Astrocyte (in vitro differentiated cells and primary cell): ENCODE data around the gene MIOX. TPM values are rescaled to one million over a fixed set of nuclear protein-coding genes. Genes with fewer than 3 reads are reported as not detected.

Source experiments
- DNase-seq: peaks from one replicate; pipeline ENCODE4 v3.0.0-alpha.2; 2010; ENCODE audit warnings: low read depth
- FAIRE-seq: peaks from 2 replicates; lab custom pipeline; 2011; peaks lifted over from hg19 to GRCh38; lab: Jason Lieb, UNC
- H2AFZ ChIP-seq: 2 replicates; pipeline ENCODE4 v1.6.0; 2012; ENCODE audit warnings: low read depth, low read length, inconsistent platforms
- H3K27ac ChIP-seq: 2 replicates; pipeline ENCODE4 v1.5.1; 2011; ENCODE audit warnings: low read depth, low read length, inconsistent platforms
- H3K27me3 ChIP-seq: 2 replicates; pipeline ENCODE4 v1.6.0; 2011; ENCODE audit warnings: low read length, inconsistent platforms; ENCODE audit not compliant: insufficient read depth
- H3K36me3 ChIP-seq: 2 replicates; pipeline ENCODE4 v1.5.1; 2011; ENCODE audit warnings: low read length, inconsistent platforms; ENCODE audit not compliant: insufficient read depth
- H3K4me1 ChIP-seq: 2 replicates; pipeline ENCODE4 v1.5.1; 2011; ENCODE audit warnings: low read length, inconsistent platforms; ENCODE audit not compliant: insufficient read depth
- H3K4me2 ChIP-seq: 2 replicates; pipeline ENCODE4 v1.6.0; 2012; ENCODE audit warnings: low read length, inconsistent platforms
- H3K4me3 ChIP-seq: 2 replicates; pipeline ENCODE4 v1.5.1; 2011; ENCODE audit warnings: low read depth, mild to moderate bottlenecking, low read length, inconsistent platforms; ENCODE audit not compliant: insufficient read depth
- H3K79me2 ChIP-seq: 2 replicates; pipeline ENCODE4 v1.6.0; 2012; ENCODE audit warnings: mild to moderate bottlenecking, low read length, inconsistent platforms; ENCODE audit not compliant: insufficient read depth
- H3K9ac ChIP-seq: 2 replicates; pipeline ENCODE4 v1.6.0; 2012; ENCODE audit warnings: mild to moderate bottlenecking, low read length, inconsistent platforms
- H3K9me3 ChIP-seq: 2 replicates; pipeline ENCODE4 v1.5.1; 2012; ENCODE audit warnings: low read depth, mild to moderate bottlenecking, low read length, inconsistent platforms; ENCODE audit not compliant: insufficient read depth
- H4K20me1 ChIP-seq: 2 replicates; pipeline ENCODE4 v1.6.0; 2012; ENCODE audit warnings: low read length, inconsistent platforms; ENCODE audit not compliant: insufficient read depth
- H3K27ac Mint-ChIP-seq: one replicate; pipeline ENCODE4 v1.8.0; 2021; ENCODE audit warnings: mild to moderate bottlenecking, mixed read lengths; ENCODE audit not compliant: unreplicated experiment
- H3K27me3 Mint-ChIP-seq: one replicate; pipeline ENCODE4 v1.8.0; 2021; ENCODE audit warnings: low read depth, mixed read lengths; ENCODE audit not compliant: unreplicated experiment
- H3K36me3 Mint-ChIP-seq: one replicate; pipeline ENCODE4 v1.8.0; 2021; ENCODE audit warnings: low read depth, mixed read lengths; ENCODE audit not compliant: unreplicated experiment
- H3K4me1 Mint-ChIP-seq: one replicate; pipeline ENCODE4 v1.8.0; 2021; ENCODE audit warnings: low read depth, mixed read lengths; ENCODE audit not compliant: unreplicated experiment
- H3K4me3 Mint-ChIP-seq: one replicate; pipeline ENCODE4 v1.8.0; 2021; ENCODE audit warnings: mild to moderate bottlenecking, moderate library complexity, mixed read lengths; ENCODE audit not compliant: unreplicated experiment
- H3K9me3 Mint-ChIP-seq: one replicate; pipeline ENCODE4 v1.8.0; 2021; ENCODE audit warnings: mild to moderate bottlenecking, mixed read lengths; ENCODE audit not compliant: unreplicated experiment
- EZH2 ChIP-seq: IDR thresholded peaks from 2 replicates; pipeline ENCODE4 v1.6.1; 2012; ENCODE audit warnings: mild to moderate bottlenecking, low read length, inconsistent platforms; ENCODE audit not compliant: insufficient read depth
- total RNA-seq: library from RNA; stranded (reverse); gene quantifications from 2 replicates; pipeline ENCODE4 v1.2.1, GENCODE V29; 2021
- TF ChIP-seq, protein P1 (sequence below): IDR thresholded peaks from 2 replicates; pipeline ENCODE4 v1.5.1; 2011; ENCODE audit warnings: low read depth, mild to moderate bottlenecking, inconsistent platforms, low read length, moderate library complexity; ENCODE audit not compliant: insufficient read depth

Gene MIOX
- total RNA-seq, 1 donor from 2014 or later: 0.91 TPM

DNA sequence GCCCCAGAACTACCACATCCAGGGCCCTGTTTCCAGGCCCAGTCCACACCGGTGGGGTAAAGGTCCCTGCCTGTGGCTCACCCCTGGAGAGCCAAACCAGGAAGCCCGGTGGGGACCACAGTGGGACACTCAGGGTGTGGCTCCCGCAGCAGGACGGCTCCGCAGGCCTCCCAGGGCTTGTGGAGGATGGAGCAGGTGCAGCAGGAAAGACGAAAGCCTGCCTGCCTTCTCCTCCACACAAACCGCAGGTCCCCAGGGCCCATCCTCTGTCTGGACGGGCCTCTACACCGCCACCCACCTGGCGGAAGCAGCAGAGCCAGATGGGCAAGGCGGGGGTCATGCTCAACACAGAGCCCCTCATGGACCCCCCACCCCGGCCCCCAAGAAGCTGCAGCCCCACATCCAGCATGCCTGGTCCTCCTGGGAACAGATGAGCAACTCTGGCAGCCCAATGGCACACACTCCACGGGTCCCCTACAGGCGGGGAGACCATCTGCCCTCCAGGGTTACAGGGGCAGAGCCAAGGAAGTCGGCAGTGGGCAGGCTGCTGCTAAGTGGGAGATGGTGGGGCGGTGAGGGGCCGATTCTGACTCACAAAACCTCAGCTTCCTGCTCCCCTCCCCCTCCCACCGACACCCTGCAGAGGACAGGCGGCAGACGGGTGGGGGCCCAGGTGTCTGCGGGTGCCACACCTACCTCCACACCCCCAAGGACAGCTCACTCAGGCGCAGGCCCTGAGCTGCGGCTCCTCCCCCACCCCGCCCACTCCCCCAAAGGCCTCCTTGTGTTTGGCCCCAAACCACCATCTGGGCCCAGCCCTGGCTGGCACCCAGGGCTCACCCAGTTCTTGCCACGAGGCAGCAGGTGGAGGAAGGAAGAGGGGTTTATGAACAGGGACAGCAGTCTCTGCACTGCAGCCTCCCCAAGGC is 17.0 kb upstream of the MIOX start:
- H3K27me3 Mint-ChIP-seq: no peaks in the 10 kb centered on the region
- peaks cover 19% of the 10 kb centered on the region for H3K4me1 Mint-ChIP-seq
- H2AFZ ChIP-seq: no peak overlapping the region
- no peak for FAIRE-seq
- H3K4me1 ChIP-seq: peaks cover 31% of the 10 kb centered on the region
- peaks cover 75% of the 10 kb centered on the region for H4K20me1 ChIP-seq
- no peaks in the 10 kb centered on the region for H3K9me3 ChIP-seq
- peaks cover 4% of the 10 kb centered on the region for H3K36me3 Mint-ChIP-seq
- H3K79me2 ChIP-seq: peaks cover 67% of the 10 kb centered on the region
- H3K4me3 ChIP-seq: no peak overlapping the region
- TF ChIP-seq EZH2: no peak
- TF ChIP-seq, protein P1, sequence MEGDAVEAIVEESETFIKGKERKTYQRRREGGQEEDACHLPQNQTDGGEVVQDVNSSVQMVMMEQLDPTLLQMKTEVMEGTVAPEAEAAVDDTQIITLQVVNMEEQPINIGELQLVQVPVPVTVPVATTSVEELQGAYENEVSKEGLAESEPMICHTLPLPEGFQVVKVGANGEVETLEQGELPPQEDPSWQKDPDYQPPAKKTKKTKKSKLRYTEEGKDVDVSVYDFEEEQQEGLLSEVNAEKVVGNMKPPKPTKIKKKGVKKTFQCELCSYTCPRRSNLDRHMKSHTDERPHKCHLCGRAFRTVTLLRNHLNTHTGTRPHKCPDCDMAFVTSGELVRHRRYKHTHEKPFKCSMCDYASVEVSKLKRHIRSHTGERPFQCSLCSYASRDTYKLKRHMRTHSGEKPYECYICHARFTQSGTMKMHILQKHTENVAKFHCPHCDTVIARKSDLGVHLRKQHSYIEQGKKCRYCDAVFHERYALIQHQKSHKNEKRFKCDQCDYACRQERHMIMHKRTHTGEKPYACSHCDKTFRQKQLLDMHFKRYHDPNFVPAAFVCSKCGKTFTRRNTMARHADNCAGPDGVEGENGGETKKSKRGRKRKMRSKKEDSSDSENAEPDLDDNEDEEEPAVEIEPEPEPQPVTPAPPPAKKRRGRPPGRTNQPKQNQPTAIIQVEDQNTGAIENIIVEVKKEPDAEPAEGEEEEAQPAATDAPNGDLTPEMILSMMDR: no peak
- DNase-seq: peak; percentile 42
- H3K27ac Mint-ChIP-seq: no peak overlapping the region
- peak overlapping the region; percentile 63 for H3K4me2 ChIP-seq
- no peaks in the 10 kb centered on the region for H3K9me3 Mint-ChIP-seq
- H3K9ac ChIP-seq: no peak overlapping the region
- H3K27ac ChIP-seq: no peak overlapping the region
- H3K4me3 Mint-ChIP-seq: no peak overlapping the region
- H3K36me3 ChIP-seq: no peaks in the 10 kb centered on the region
- H3K27me3 ChIP-seq: no peaks in the 10 kb centered on the region

DNA sequence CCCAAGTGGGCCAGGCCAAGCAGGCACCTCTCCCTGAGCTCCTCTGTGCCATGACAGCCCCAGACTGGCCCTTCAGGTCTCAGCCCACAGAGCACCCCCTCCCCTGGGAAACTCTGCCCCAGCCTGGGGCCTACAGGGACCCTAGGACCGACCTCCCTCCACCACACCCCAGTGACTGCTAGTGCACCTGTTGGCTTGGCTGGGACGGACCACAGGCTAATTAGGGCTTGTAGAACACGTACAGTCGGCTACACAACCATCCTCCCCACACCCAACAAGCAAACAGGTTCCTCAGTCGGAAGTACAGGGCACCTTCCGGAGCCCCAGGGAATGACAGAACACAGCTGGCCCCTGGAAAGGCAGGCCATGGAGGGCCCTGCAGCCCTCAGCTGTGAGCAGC is 16.2 kb upstream of the MIOX start:
- Histone ChIP-seq H3K9me3 (no peaks in the 10 kb centered on the region), H3K9ac (no peak overlapping the region), H3K27ac (no peak overlapping the region), H3K27me3 (no peaks in the 10 kb centered on the region), H3K4me3 (no peak overlapping the region), H3K79me2 (peaks cover 67% of the 10 kb centered on the region), H4K20me1 (peaks cover 75% of the 10 kb centered on the region), H3K4me1 (peaks cover 35% of the 10 kb centered on the region), H2AFZ (no peak overlapping the region), H3K36me3 (no peaks in the 10 kb centered on the region), H3K4me2 (no peak overlapping the region)
- TF ChIP-seq, protein P1: no peak
- no peak for TF ChIP-seq EZH2
- H3K9me3 Mint-ChIP-seq: no peaks in the 10 kb centered on the region
- peaks cover 4% of the 10 kb centered on the region for H3K36me3 Mint-ChIP-seq
- H3K27me3 Mint-ChIP-seq: no peaks in the 10 kb centered on the region
- FAIRE-seq (no peak), DNase-seq (no peak)
- peak overlapping the region; percentile 27 for H3K4me3 Mint-ChIP-seq
- peaks cover 19% of the 10 kb centered on the region for H3K4me1 Mint-ChIP-seq
- no peak overlapping the region for H3K27ac Mint-ChIP-seq
